Gastroesophageal sphincter (tissue), 4 donors: ENCODE results near the gene LSG1. TPM values are rescaled to one million over a fixed set of nuclear protein-coding genes. Genes with fewer than 3 reads are reported as not detected.
A peak's percentile ranks its signal among the peaks of the same experiment; 100 is the strongest.

ENCODE experiments used
- ATAC-seq: fragments of 150-250 bp; one replicate; pipeline ENCODE4 v1.9.1; 2016; ENCODE audit warnings: mild to moderate bottlenecking, moderate library complexity
- H3K27ac ChIP-seq, 4 donors: fragments of 200-600 bp; sonication (generic) in 3 of 4; 1 replicate in 3 of 4; 2 replicates in 1 of 4; pipeline ENCODE4 v1.5.1; 2016 to 2019
- H3K27me3 ChIP-seq: fragments of 200-600 bp; sonication (generic); one replicate; pipeline ENCODE4 v1.5.1; 2019
- H3K36me3 ChIP-seq, 2 donors: fragments of 200-600 bp; sonication (generic); one replicate each; pipeline ENCODE4 v1.5.1; 2019; ENCODE audit warnings: control low read depth in 1 of 2
- H3K4me1 ChIP-seq, 3 donors: fragments of 200-600 bp; sonication (generic); 1 replicate in 2 of 3; 2 replicates in 1 of 3; pipeline ENCODE4 v1.5.1; 2016 to 2019; ENCODE audit warnings: control low read depth in 2 of 3
- H3K4me3 ChIP-seq, 2 donors: fragments of 200-600 bp; sonication (generic); one replicate each; pipeline ENCODE4 v1.5.1; 2019; ENCODE audit warnings: mild to moderate bottlenecking in 1 of 2, moderate library complexity in 1 of 2
- H3K9me3 ChIP-seq, 3 donors: fragments of 200-600 bp; sonication (generic); one replicate each; pipeline ENCODE4 v1.5.1; 2017 to 2019; ENCODE audit warnings: control low read depth in 2 of 3
- CTCF ChIP-seq, 4 experiments: fragments of 200-600 bp in 2 of 4; fragments of 450-650 bp in 2 of 4; sonication (generic) in 1 of 4; IDR thresholded peaks; one replicate each; pipeline ENCODE4 v1.5.1; 2017 to 2019; ENCODE audit warnings: antibody characterized with exemption in 4 of 4, mild to moderate bottlenecking in 2 of 4, moderate library complexity in 2 of 4
- EP300 ChIP-seq: sonication (generic); formaldehyde crosslinking; IDR thresholded peaks from one replicate; pipeline ENCODE4 v1.6.1; 2017; ENCODE audit warnings: antibody characterized with exemption, mild to moderate bottlenecking
- POLR2A ChIP-seq, 2 donors: fragments of 450-650 bp; IDR thresholded peaks; one replicate each; pipeline ENCODE4 v1.6.1; 2017; ENCODE audit warnings: antibody characterized with exemption in 2 of 2, mild to moderate bottlenecking in 2 of 2, moderate library complexity in 1 of 2
- POLR2AphosphoS5 ChIP-seq: sonication (generic); formaldehyde crosslinking; IDR thresholded peaks from one replicate; pipeline ENCODE4 v1.6.1; 2017; ENCODE audit warnings: antibody characterized with exemption
- WGBS, 2 donors: methylation state at CpG; one replicate each; pipeline ENCODE4 v1.1.5; 2018; ENCODE audit warnings: low coverage in 1 of 2; 5-methylcytosine and 5-hydroxymethylcytosine counted together
- total RNA-seq, 4 donors: library from RNA; depleted of rRNA; stranded (reverse); fragments of >200 nt; gene quantifications; one replicate each; pipeline ENCODE4 v1.1.0, GENCODE V29; 2016

The LSG1 gene
- total RNA-seq, 4 donors from 2014 or later: 23.0 to 30.3 (median 28.3) TPM

GRCh38 chr3:194671511-194671899 lies 486 bp downstream of the LSG1 start:
- 0% methylated on average over 5 of the region's 5 CpGs; no CpG with 5 or more reads in 1 of the 2 donors for WGBS, 2 donors
- peak overlapping the region; percentile 85 to 96 for H3K4me3 ChIP-seq

GRCh38 chr3:194667363-194667762 lies 4.6 kb downstream of the LSG1 start:
- no peak overlapping the region for H3K4me3 ChIP-seq
- no peak for ATAC-seq
- H3K4me1 ChIP-seq: peaks cover 6 to 21% (median 7%) of the 10 kb centered on the region in 3 donors
- peaks cover 0 to 69% of the 10 kb centered on the region in 2 donors for H3K36me3 ChIP-seq
- TF ChIP-seq POLR2AphosphoS5 (no peak), POLR2A (IDR thresholded peaks at IDR 0.05) (no peak), EP300 (no peak), CTCF (IDR thresholded peaks at IDR 0.05) (no peak)
- H3K27ac ChIP-seq: no peak overlapping the region
- H3K9me3 ChIP-seq: no peaks in the 10 kb centered on the region
- no peaks in the 10 kb centered on the region for H3K27me3 ChIP-seq
- WGBS, 2 donors: 59 to 74% methylated on average over 7 of the region's 7 CpGs

More at GRCh38 chr3:194671511-194671899, 486 bp downstream of the LSG1 start:
- Histone ChIP-seq H3K36me3 (peaks cover 0 to 31% of the 10 kb centered on the region in 2 donors), H3K27me3 (peaks cover 18% of the 10 kb centered on the region), H3K27ac (peak overlapping the region; percentile 75 to 94 (median 88)), H3K9me3 (no peaks in the 10 kb centered on the region), H3K4me1 (peaks cover 6 to 27% (median 7%) of the 10 kb centered on the region in 3 donors)
- TF ChIP-seq CTCF (IDR thresholded peaks at IDR 0.05) (peak; percentile 17 to 54 (median 42)), POLR2A (IDR thresholded peaks at IDR 0.05) (no peak)
- no peak for ATAC-seq

- 88 to 93% methylated on average over 4 to 7 of the region's 7 CpGs for WGBS, 2 donors
- H3K36me3 ChIP-seq: peaks cover 0 to 91% of the 10 kb centered on the region in 2 donors
- TF ChIP-seq POLR2A (IDR thresholded peaks at IDR 0.05) (no peak), EP300 (no peak), CTCF (IDR thresholded peaks at IDR 0.05) (no peak), POLR2AphosphoS5 (no peak)
- no peak overlapping the region for H3K27ac ChIP-seq
- H3K27me3 ChIP-seq: no peaks in the 10 kb centered on the region
- ATAC-seq: no peak
- peaks cover 0 to 3% (median 0%) of the 10 kb centered on the region in 3 donors for H3K4me1 ChIP-seq
- no peak overlapping the region for H3K4me3 ChIP-seq
- H3K9me3 ChIP-seq: no peaks in the 10 kb centered on the region
Observed at GRCh38 chr3:194664857-194665256, 7.1 kb downstream of the LSG1 start.

GRCh38 chr3:194661946-194662345 lies 10.0 kb downstream of the LSG1 start:
- WGBS, 2 donors: 46 to 72% methylated on average over 4 to 5 of the region's 6 CpGs
- no peaks in the 10 kb centered on the region for H3K27me3 ChIP-seq
- H3K27ac ChIP-seq: peak overlapping the region in 2 of 4 donors; percentile 24 to 25
- H3K4me3 ChIP-seq: no peak overlapping the region
- TF ChIP-seq POLR2AphosphoS5 (no peak), POLR2A (IDR thresholded peaks at IDR 0.05) (no peak), EP300 (no peak), CTCF (IDR thresholded peaks at IDR 0.05) (no peak)
- no peak for ATAC-seq
- no peaks in the 10 kb centered on the region for H3K4me1 ChIP-seq
- no peaks in the 10 kb centered on the region for H3K9me3 ChIP-seq
- peaks cover 0 to 96% of the 10 kb centered on the region in 2 donors for H3K36me3 ChIP-seq

- Histone ChIP-seq H3K27ac (peak overlapping the region in 1 of 4 donors; percentile 24), H3K36me3 (peaks cover 0 to 93% of the 10 kb centered on the region in 2 donors), H3K4me1 (no peaks in the 10 kb centered on the region), H3K4me3 (no peak overlapping the region), H3K27me3 (no peaks in the 10 kb centered on the region), H3K9me3 (no peaks in the 10 kb centered on the region)
- ATAC-seq: no peak
- no peak for TF ChIP-seq CTCF (IDR thresholded peaks at IDR 0.05)
- TF ChIP-seq POLR2A (IDR thresholded peaks at IDR 0.05): no peak
- no peak for TF ChIP-seq POLR2AphosphoS5
- no peak for TF ChIP-seq EP300
- 51 to 92% methylated on average over 3 of the region's 3 CpGs for WGBS, 2 donors
Observed at GRCh38 chr3:194661374-194661773, 10.6 kb downstream of the LSG1 start.
